CD1c-positive myeloid dendritic cell (primary cell): ENCODE measurements around the gene MED20.
"Not testable (repeated sequence)": the region's sequence is repeated elsewhere in the genome, so short reads cannot be mapped to it uniquely, and the experiment has no call there.

ENCODE experiments used
- DNase-seq: peaks from one replicate; pipeline ENCODE4 v3.0.0-alpha.2; 2016; ENCODE audit errors: extremely low spot score

The MED20 gene

GRCh38 chr6:41920921-41921711 is at the start of gene MED20, which contains the start of gene BYSL:
TSS of gene MED20 (minus strand) at chr6:41921139. CDS start at chr6:41921018, 121 bp downstream.
TSS of gene BYSL (plus strand) at chr6:41921499. CDS start at chr6:41921563, 64 bp downstream.
- DNase-seq: peak; percentile 99

- peak; percentile 94 for DNase-seq
Measured at GRCh38 chr6:41970436-41970846, 49.5 kb upstream of the MED20 start.

GRCh38 chr6:41967312-41968287 is 46.7 kb upstream of the MED20 start:
- DNase-seq: peak; percentile 46

GRCh38 chr6:41966961-41967311 is 46.0 kb upstream of the MED20 start:
- DNase-seq: peak; percentile 45

- DNase-seq: no peak
Measured at GRCh38 chr6:41966214-41966920, 45.4 kb upstream of the MED20 start.

GRCh38 chr6:41965429-41966213 is 44.7 kb upstream of the MED20 start:
- no peak for DNase-seq

- no peak for DNase-seq
Measured at GRCh38 chr6:41964201-41964887, 43.4 kb upstream of the MED20 start.

- no peak for DNase-seq
Measured at GRCh38 chr6:41963371-41963770, 42.4 kb upstream of the MED20 start.

- no peak for DNase-seq
Measured at GRCh38 chr6:41960028-41960427, 39.1 kb upstream of the MED20 start.

GRCh38 chr6:41958022-41958856 is 37.3 kb upstream of the MED20 start:
- no peak for DNase-seq

- no peak for DNase-seq
Measured at GRCh38 chr6:41957117-41957516, 36.2 kb upstream of the MED20 start.

DNA sequence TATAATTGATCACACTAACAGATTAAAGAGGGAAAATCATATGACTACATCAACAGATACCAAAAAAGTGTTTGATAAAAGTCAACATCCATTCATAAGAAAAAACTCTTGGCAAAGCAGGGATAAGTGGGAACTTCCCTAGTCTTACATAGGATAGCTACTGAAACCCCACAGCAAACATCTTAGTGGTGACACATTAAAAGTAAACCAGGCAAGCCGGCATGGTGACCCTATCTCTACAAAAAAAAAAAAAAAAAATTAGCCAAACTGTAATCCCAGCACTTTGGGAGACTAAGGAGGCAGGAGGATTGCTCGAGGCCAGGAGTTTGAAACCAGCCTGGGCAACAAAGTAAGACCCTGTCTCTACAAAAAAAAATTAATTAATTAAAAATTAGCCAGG is 34.5 kb upstream of the MED20 start:
- no peak for DNase-seq

GRCh38 chr6:41954668-41955067 is 33.7 kb upstream of the MED20 start:
- DNase-seq: no peak

DNA sequence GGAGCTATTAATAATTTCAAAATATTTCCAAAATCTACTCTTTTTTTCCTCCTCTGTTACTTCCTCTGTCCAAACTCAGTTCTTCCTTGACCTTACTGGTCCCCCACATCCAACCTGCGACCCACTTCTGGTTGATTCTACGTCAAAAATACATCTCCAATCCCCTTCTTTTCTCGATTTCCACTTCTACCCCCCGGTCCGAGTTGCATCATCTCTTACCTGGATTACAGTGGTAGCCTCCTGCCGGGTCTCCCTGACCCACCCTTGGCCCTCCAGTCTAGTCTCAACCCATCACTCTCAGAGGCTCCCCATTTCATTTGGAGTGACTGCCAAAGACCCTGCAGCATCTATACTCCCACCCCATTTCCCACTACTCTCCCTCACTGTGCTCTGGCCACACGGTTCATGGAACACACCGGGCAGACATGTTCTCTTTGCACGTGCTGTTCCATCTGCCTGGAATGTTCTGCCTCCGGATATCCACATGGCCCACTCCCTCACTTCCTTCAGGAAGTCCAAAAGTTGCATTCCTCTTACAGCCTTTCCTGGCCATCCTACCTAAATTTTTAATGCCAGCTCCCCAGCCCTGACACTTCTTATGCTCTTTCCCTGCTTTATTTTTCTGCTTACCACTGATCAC is 26.8 kb upstream of the MED20 start:
- DNase-seq: no peak

DNA sequence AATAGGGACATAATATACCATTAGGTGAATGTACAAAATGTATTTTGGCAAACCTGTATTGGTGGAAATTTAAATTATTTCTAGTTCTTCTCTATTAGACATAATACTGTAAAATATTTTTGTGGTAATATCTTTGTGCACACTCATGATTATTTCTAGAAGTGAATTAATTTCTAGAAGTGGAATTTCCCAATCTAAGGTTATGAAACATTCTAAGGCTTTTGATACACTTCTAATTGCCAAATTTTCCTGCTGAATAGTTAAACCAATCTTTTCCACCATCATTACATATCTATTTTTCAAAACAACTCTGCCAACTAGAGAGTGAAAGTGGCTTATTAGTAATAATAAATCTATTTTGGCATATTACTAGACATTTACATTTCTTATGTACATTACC is 22.5 kb upstream of the MED20 start:
- no peak for DNase-seq

GRCh38 chr6:41942882-41943281 is 21.9 kb upstream of the MED20 start:
- not testable (repeated sequence) for DNase-seq

DNA sequence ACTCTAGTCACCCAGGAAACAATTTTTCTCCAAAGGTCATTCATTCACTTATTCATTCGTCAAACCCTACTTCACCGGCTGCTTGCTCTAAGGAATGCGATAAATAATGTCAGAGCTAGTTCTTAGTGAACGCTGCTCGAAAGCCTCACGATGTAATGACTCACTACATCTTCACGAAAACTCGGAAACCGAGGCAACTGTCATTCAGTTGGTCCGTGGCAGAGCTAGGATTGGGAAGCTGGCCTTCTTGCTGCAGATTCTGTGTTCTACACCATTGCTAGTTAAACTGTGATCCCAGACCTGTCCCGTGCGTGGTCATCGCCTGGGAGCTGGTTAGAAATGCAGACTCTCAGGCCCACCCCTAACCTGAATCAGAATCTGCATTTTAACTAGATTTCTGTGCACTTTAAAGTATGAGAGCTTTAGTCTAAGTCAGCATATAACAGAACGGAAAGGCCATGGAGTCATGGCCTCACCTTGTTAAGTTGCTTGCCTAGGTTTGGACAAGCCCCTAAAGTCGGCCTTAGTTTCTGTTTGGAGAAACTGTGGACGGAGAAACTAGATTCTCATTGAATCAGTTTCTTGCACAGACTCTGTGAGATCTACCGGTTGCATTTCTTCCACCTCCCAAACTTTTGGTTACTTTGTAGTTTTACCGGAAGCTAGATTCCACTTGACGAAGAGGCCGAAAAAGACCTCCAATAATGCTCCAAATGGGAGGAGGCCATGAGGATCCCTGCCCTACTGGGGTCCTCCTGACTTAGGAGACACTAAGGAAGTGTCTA is 21.3 kb upstream of the MED20 start:
- no peak for DNase-seq
